BJ (cell line): ENCODE results near the gene TIGD4. TPM values are rescaled to one million over a fixed set of nuclear protein-coding genes. Genes with fewer than 3 reads are reported as not detected.
"Not testable (repeated sequence)": the region's sequence is repeated elsewhere in the genome, so short reads cannot be mapped to it uniquely, and the experiment has no call there.

ENCODE experiments used
- CTCF ChIA-PET: fragments of 350-600 bp; formaldehyde crosslinking; extraction: SDS; loops from one replicate; lab custom pipeline; 2021; ENCODE audit warnings: antibody characterized with exemption, inconsistent platforms; lab: Yijun Ruan, JAX
- POLR2A ChIA-PET: fragments of 300-600 bp; sonication (Branson Sonifier 250); formaldehyde crosslinking; extraction: SDS; loops from one replicate; lab custom pipeline; 2021; ENCODE audit warnings: antibody characterized with exemption; lab: Charles Lee
- DNase-seq: peaks from one replicate; pipeline ENCODE4 v3.0.0-alpha.2; 2011; ENCODE audit warnings: low read depth
- H3K27me3 ChIP-seq: 2 replicates; pipeline ENCODE4 v1.6.0; 2011; ENCODE audit warnings: low read length; ENCODE audit not compliant: control insufficient read depth, insufficient read depth
- H3K36me3 ChIP-seq: 2 replicates; pipeline ENCODE4 v1.5.1; 2011; ENCODE audit warnings: low read length; ENCODE audit not compliant: control insufficient read depth, insufficient read depth
- H3K4me3 ChIP-seq: 2 replicates; pipeline ENCODE4 v1.5.1; 2011; ENCODE audit warnings: low read depth, mild to moderate bottlenecking, control low read depth, low read length
- polyA plus RNA-seq: library from polyadenylated mRNA; depleted of rRNA; stranded (reverse); fragments of >200 nt; gene quantifications from 2 replicates; pipeline ENCODE4 v1.2.3, GENCODE V29; 2011
- TF ChIP-seq, protein P1 (sequence below): IDR thresholded peaks from 2 replicates; pipeline ENCODE4 v1.5.1; 2011; ENCODE audit warnings: low read depth, mild to moderate bottlenecking, control low read depth, inconsistent platforms, low read length, moderate library complexity; ENCODE audit not compliant: insufficient read depth

Gene TIGD4
- polyA plus RNA-seq, 1 experiment, result not detected

DNA sequence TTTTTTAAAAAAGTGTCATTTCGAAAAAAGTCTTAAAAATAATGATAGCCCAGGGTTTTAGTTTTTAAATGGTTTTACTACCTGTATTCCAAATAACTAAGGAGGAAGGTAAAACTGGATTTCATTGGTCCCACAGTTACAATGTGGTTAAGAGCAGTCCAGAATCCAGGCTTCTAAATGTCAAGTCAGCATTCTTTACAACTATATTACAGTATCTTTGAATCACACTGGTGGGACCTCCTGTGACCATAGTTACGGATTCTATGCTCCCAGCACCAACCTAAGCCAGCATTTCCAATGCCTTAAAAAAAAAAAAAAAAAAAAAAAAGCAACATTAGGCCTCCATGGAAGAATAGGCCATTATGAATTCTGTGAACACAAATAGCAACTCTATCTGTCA lies 6.2 kb downstream of the TIGD4 start:
- Histone ChIP-seq H3K4me3 (no peak overlapping the region), H3K27me3 (peaks cover 11% of the 10 kb centered on the region), H3K36me3 (no peaks in the 10 kb centered on the region)
- POLR2A ChIA-PET, result no interaction called here
- TF ChIP-seq, protein P1, sequence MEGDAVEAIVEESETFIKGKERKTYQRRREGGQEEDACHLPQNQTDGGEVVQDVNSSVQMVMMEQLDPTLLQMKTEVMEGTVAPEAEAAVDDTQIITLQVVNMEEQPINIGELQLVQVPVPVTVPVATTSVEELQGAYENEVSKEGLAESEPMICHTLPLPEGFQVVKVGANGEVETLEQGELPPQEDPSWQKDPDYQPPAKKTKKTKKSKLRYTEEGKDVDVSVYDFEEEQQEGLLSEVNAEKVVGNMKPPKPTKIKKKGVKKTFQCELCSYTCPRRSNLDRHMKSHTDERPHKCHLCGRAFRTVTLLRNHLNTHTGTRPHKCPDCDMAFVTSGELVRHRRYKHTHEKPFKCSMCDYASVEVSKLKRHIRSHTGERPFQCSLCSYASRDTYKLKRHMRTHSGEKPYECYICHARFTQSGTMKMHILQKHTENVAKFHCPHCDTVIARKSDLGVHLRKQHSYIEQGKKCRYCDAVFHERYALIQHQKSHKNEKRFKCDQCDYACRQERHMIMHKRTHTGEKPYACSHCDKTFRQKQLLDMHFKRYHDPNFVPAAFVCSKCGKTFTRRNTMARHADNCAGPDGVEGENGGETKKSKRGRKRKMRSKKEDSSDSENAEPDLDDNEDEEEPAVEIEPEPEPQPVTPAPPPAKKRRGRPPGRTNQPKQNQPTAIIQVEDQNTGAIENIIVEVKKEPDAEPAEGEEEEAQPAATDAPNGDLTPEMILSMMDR, result no peak
- CTCF ChIA-PET, result no interaction called here
- no peak for DNase-seq

DNA sequence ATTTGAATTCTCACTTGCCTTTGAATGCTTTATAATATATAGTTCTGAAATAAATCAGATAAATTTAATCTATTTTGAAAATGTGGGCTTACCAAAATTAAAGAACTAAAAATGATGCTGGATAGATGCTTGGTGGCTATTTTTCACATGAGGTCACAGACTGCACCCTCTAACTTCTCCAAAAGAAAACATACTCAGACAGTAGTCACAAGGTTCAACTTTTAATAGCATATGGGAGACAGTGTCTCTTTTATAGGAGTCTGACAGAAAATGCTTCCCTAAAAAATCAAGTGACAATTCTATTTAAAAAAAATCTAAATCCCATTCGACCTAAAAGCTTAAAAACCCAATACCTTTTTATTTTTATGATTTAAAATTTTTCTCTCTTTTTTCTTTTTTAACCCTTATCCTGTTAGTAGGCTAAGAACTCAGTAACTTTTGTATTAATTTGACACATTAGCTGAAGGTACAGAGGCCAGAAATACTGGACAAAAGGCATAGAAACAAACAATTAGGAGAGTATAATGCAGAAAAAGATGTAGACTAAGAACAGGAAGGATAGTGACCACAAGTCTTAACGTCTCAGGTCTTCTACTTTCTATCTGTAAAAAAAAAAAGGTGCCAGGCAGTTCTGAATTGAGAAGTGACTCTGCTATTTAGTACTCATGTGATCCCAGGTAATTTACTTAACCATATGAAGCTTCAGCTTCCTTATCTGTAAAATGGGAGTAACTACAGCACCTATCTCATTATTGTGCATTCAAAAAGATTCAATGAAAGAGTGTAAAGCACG lies 7.6 kb downstream of the TIGD4 start:
- TF ChIP-seq, protein P1, result no peak
- H3K36me3 ChIP-seq, result no peaks in the 10 kb centered on the region
- DNase-seq, result no peak
- no peak overlapping the region for H3K4me3 ChIP-seq
- ChIA-PET CTCF (interaction anchor here (0.6 kb wide), 1 partner anchor 8 kb away, joined by 3 read pairs; no protein-coding TSS in a partner anchor), POLR2A (no interaction called here)
- H3K27me3 ChIP-seq, result peaks cover 7% of the 10 kb centered on the region

DNA sequence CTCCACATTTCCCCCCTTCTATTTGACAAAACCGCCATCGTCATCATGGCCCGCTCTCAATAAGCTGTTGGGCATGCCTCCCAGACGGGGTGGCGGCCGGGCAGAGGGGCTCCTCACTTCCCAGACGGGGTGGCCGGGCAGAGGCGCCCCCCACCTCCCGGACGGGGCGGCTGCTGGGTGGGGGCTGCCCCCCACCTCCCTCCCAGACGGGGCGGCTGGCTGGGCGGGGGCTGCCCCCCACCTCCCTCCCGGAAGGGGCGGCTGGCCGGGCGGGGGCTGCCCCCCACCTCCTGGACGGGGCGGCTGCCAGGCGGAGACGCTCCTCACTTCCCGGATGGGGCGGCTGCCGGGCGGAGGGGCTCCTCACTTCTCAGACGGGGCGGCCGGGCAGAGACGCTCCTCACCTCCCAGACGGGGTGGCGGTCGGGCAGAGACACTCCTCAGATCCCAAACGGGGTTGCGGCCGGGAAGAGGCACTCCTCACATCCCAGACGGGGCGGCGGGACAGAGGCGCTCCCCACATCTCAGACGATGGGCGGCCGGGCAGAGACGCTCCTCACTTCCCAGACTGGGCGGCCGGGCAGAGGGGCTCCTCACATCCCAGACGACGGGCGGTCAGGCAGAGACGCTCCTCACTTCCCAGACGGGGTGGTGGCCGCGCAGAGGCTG lies 14.3 kb downstream of the TIGD4 start:
- CTCF ChIA-PET, DNase-seq, POLR2A ChIA-PET, H3K36me3 ChIP-seq, H3K4me3 ChIP-seq, H3K27me3 ChIP-seq: not testable (repeated sequence)

DNA sequence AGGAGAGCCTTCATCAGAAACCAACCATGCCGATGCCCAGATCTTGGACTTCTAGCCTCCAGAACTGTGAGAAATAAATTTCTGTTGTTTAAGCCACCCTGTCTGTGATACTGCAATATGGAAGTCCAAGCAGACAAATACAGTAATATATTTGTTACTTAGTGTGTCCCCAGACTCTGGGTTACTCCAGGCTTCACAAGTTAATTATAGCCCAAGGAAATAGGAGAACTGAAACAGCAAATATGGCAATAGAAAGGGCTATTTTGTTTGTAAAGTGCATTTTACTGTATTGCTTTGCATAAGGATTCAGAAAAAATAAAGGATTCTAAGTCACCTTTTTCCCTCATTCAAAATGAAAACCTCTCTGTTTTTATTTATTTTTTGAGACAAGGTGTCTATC lies 15.7 kb downstream of the TIGD4 start:
- TF ChIP-seq, protein P1, result no peak
- Histone ChIP-seq H3K27me3 (peaks cover 2% of the 10 kb centered on the region), H3K36me3 (no peaks in the 10 kb centered on the region), H3K4me3 (no peak overlapping the region)
- CTCF ChIA-PET, result interaction anchor here (0.9 to 1.4 kb wide), 2 partner anchors 8 to 14 kb away, joined by 3 read pairs; no protein-coding TSS in a partner anchor
- POLR2A ChIA-PET, result no interaction called here
- DNase-seq, result no peak

DNA sequence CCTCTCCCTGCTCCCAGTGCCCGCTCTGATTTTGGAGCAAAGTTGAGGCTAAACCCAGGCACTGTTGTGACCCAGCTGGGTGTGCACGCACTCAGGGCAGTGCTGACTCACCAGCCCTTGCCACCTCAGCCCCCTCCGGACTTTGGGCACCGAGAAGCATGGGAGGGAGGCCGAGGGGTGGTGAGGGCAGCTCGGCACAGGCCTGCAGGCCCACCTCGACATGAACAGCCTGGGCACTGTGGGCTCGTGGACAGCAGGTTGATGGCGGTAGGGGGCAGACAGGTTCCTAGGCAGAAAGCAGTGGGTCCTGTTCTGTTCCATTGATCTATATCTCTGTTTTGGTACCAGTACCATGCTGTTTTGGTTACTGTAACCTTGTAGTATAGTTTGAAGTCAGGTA lies 30.9 kb downstream of the TIGD4 start:
- POLR2A ChIA-PET, result no interaction called here
- Histone ChIP-seq H3K4me3 (no peak overlapping the region), H3K36me3 (no peaks in the 10 kb centered on the region), H3K27me3 (peaks cover 3% of the 10 kb centered on the region; the same call in 1 of the 2 replicates)
- no peak for DNase-seq
- TF ChIP-seq, protein P1, result no peak
- CTCF ChIA-PET, result no interaction called here
